Peyer's patch (tissue), 4 donors: ENCODE data around the gene MCUB. TPM values are rescaled to one million over a fixed set of nuclear protein-coding genes. Genes with fewer than 3 reads are reported as not detected.

ENCODE experiments used
- DNase-seq, 3 donors: peaks; one replicate each; pipeline ENCODE4 v3.0.0-alpha.2; 2017 to 2019
- H3K27ac ChIP-seq, 4 donors: fragments of 200-600 bp; sonication (generic); one replicate each; pipeline ENCODE4 v1.5.1; 2016 to 2019
- H3K27me3 ChIP-seq, 2 donors: fragments of 200-600 bp; sonication (generic); one replicate each; pipeline ENCODE4 v1.5.1; 2019
- H3K36me3 ChIP-seq, 3 donors: fragments of 200-600 bp; sonication (generic); one replicate each; pipeline ENCODE4 v1.5.1; 2016 to 2019
- H3K4me1 ChIP-seq, 4 donors: fragments of 200-600 bp; sonication (generic); one replicate each; pipeline ENCODE4 v1.5.1; 2016 to 2019
- H3K4me3 ChIP-seq, 4 donors: fragments of 200-600 bp; sonication (generic); 1 replicate in 3 of 4; 2 replicates in 1 of 4; pipeline ENCODE4 v1.5.1; 2016 to 2019; ENCODE audit warnings: mild to moderate bottlenecking in 1 of 4
- H3K9me3 ChIP-seq, 4 donors: fragments of 200-600 bp; sonication (generic); one replicate each; pipeline ENCODE4 v1.5.1; 2016 to 2019; ENCODE audit warnings: mild to moderate bottlenecking in 1 of 4
- CTCF ChIP-seq, 6 experiments: fragments of 450-650 bp in 4 of 6; fragments of 200-600 bp in 2 of 6; sonication (generic) in 1 of 6; IDR thresholded peaks; one replicate each; pipeline ENCODE4 v1.5.1; 2017 to 2019; ENCODE audit warnings: antibody characterized with exemption in 6 of 6, mild to moderate bottlenecking in 3 of 6, moderate library complexity in 1 of 6
- POLR2A ChIP-seq, 2 donors: fragments of 450-650 bp; IDR thresholded peaks; one replicate each; pipeline ENCODE4 v1.5.1; 2017; ENCODE audit warnings: antibody characterized with exemption in 2 of 2, mild to moderate bottlenecking in 2 of 2, moderate library complexity in 2 of 2
- total RNA-seq, 4 donors: library from RNA; depleted of rRNA; stranded (reverse); fragments of >200 nt; gene quantifications; one replicate each; pipeline ENCODE4 v1.1.0, GENCODE V29; 2016

MCUB gene
- total RNA-seq, 4 donors from 2014 or later, result 3.8 to 22.3 (median 5.5) TPM

- no peaks in the 10 kb centered on the region for H3K36me3 ChIP-seq
- no peak overlapping the region for H3K27ac ChIP-seq
- H3K27me3 ChIP-seq, result no peaks in the 10 kb centered on the region
- TF ChIP-seq CTCF (IDR thresholded peaks at IDR 0.05) (no peak), POLR2A (IDR thresholded peaks at IDR 0.05) (no peak)
- H3K4me3 ChIP-seq, result no peak overlapping the region
- no peaks in the 10 kb centered on the region for H3K9me3 ChIP-seq
- no peaks in the 10 kb centered on the region for H3K4me1 ChIP-seq
- no peak for DNase-seq
These were observed 50.4 kb downstream of the MCUB start for GRCh38 chr4:109610489-109610888.

GRCh38 chr4:109611045-109611646 lies 51.1 kb downstream of the MCUB start:
- Histone ChIP-seq H3K4me3 (no peak overlapping the region), H3K4me1 (no peaks in the 10 kb centered on the region), H3K36me3 (no peaks in the 10 kb centered on the region), H3K9me3 (no peaks in the 10 kb centered on the region), H3K27me3 (no peaks in the 10 kb centered on the region), H3K27ac (no peak overlapping the region)
- no peak for TF ChIP-seq CTCF (IDR thresholded peaks at IDR 0.05)
- no peak for TF ChIP-seq POLR2A (IDR thresholded peaks at IDR 0.05)
- DNase-seq, result no peak

- H3K9me3 ChIP-seq, result no peaks in the 10 kb centered on the region
- H3K27me3 ChIP-seq, result no peaks in the 10 kb centered on the region
- no peak overlapping the region for H3K27ac ChIP-seq
- DNase-seq, result no peak
- H3K4me3 ChIP-seq, result no peak overlapping the region
- TF ChIP-seq POLR2A (IDR thresholded peaks at IDR 0.05) (no peak), CTCF (IDR thresholded peaks at IDR 0.05) (no peak)
- no peaks in the 10 kb centered on the region for H3K4me1 ChIP-seq
- no peaks in the 10 kb centered on the region for H3K36me3 ChIP-seq
These were observed 54.0 kb downstream of the MCUB start for GRCh38 chr4:109614015-109614414.

GRCh38 chr4:109614466-109614865 lies 54.4 kb downstream of the MCUB start:
- H3K27me3 ChIP-seq, result no peaks in the 10 kb centered on the region
- no peaks in the 10 kb centered on the region for H3K9me3 ChIP-seq
- no peak overlapping the region for H3K27ac ChIP-seq
- DNase-seq, result no peak
- no peak overlapping the region for H3K4me3 ChIP-seq
- TF ChIP-seq CTCF (IDR thresholded peaks at IDR 0.05) (no peak), POLR2A (IDR thresholded peaks at IDR 0.05) (no peak)
- no peaks in the 10 kb centered on the region for H3K4me1 ChIP-seq
- no peaks in the 10 kb centered on the region for H3K36me3 ChIP-seq

- Histone ChIP-seq H3K36me3 (no peaks in the 10 kb centered on the region), H3K27ac (no peak overlapping the region), H3K4me3 (no peak overlapping the region), H3K9me3 (no peaks in the 10 kb centered on the region), H3K27me3 (no peaks in the 10 kb centered on the region), H3K4me1 (no peaks in the 10 kb centered on the region)
- TF ChIP-seq CTCF (IDR thresholded peaks at IDR 0.05) (no peak), POLR2A (IDR thresholded peaks at IDR 0.05) (no peak)
- no peak for DNase-seq
These were observed 55.7 kb downstream of the MCUB start for GRCh38 chr4:109615742-109616141.

- no peak for DNase-seq
- H3K4me1 ChIP-seq, result no peaks in the 10 kb centered on the region
- H3K27ac ChIP-seq, result no peak overlapping the region
- H3K36me3 ChIP-seq, result no peaks in the 10 kb centered on the region
- H3K4me3 ChIP-seq, result no peak overlapping the region
- TF ChIP-seq POLR2A (IDR thresholded peaks at IDR 0.05) (no peak), CTCF (IDR thresholded peaks at IDR 0.05) (no peak)
- no peaks in the 10 kb centered on the region for H3K9me3 ChIP-seq
- no peaks in the 10 kb centered on the region for H3K27me3 ChIP-seq
These were observed 56.2 kb downstream of the MCUB start for GRCh38 chr4:109616243-109616642.
